Fibroblast of skin of left quadriceps (primary cell): ENCODE measurements around the gene STRA6.
A peak's percentile ranks its signal among the peaks of the same experiment; 100 is the strongest.

Experiments
- DNase-seq, 2 experiments: peaks; one replicate each; pipeline ENCODE4 v3.0.0-alpha.2; 2013; ENCODE audit warnings: low read depth in 2 of 2

Gene STRA6

DNA sequence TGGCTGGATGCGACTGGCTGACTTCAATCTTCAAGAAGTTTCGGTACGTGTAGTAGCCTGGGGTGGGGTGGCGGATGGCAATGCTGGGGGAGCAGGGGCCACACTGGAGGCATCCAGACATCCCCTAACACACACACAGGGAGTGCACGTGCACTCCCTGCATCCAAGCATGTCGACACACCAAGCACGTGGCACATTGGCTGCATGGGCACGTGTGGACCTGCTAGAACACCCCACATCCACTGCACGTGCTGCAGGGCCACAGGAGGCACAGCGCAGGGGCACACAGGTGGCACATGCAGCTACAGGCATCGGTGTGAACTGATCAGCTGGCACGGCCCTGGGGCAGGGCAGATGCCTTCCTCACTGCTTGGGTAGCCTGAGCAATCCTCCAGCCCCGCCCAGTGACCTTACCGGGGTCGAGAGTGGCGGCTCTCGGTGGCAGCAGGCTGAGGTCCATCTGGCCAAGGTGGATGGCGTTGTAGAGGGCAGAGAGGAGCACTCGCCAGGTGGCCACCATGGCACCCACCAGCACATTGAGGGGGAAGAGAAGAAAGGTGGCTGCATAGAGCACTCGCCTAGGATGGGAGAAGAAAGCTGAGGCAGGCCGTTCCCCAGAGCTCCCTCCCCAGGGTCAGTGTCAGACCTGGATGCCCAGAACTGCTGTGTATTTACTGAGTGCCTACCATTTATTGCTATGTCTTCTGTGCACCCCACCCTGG lies 21.5 kb downstream of the STRA6 start:
- no peak for DNase-seq

DNA sequence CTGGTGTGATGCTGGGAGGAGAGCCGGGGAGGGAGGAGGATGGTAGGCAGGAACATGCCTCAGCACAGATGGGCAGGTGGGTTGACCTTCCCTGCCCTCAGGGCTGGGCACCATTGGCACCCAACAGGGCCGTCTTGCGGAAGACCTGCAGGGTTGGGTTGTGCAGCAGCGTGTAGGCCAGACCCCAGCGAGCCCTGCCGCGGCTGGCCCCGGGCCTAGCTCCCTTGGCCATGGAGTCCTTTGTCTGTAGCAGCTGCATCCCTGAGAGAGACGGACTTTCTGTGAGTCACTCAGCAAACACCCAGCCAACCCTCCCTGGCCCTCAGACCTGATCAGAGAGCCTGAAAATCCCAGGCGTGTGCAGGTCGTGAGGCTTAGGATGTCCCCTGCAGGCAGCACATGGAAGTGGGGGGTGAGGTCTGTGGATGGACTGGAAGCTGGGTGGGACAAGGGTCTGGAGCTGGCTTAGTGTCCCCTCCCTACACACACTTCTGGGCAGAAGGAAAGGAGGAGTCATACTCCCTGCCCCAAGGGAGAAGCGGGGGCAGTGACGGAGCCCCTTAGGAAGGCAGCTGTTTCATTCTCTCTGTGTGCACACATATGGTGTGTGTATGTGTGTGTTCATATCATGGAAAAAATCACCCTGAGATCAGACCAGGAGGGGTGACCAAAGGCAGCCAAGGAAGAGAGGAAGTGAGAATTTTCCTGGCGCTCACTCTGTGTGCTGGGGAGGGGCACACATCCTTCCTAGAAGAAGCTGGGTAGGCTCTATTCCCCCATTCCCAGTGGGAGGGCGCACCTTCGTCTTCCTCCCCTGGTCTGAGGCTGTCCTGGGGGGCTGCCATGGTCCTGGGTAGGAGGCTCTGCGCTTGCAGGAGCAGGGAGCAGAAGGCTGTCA lies 22.4 kb downstream of the STRA6 start:
- DNase-seq = peak; percentile 25 to 32

DNA sequence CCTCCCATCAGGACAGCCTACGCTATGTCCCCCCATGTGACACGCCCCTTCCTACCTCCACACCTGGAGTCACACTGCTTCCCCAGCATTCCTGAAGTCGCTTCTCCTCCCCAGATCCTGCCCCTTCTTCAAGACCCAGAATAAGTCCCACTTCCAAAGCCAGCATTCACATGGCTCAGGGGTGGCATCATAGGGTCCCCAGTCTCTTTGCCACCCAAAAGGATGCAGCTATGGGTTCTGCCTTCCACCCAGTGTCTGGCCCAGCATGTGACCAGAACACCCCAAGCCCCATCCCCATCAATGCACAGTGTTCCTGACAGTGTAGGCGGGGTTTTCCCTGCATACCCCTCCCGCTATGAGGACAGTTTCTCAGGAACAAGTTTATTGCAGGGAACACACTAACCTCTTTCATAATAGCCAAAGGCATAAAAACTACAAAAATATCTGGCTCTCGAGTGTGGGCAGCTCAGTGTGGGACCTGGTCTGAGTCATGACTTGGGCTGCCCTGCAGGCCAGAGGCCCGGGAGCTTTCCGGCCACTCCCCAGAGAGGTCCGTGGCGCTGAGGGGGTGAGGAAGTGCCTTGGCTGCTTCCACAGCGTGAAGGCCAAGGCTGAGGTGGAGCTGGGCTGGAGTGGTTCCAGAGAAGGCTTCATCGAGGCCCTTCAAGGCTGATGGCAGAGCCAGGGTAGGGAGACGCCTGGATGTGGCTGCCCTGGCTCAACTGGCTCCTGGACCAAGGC lies 23.3 kb downstream of the STRA6 start:
- DNase-seq = peak; percentile 18 to 21

DNA sequence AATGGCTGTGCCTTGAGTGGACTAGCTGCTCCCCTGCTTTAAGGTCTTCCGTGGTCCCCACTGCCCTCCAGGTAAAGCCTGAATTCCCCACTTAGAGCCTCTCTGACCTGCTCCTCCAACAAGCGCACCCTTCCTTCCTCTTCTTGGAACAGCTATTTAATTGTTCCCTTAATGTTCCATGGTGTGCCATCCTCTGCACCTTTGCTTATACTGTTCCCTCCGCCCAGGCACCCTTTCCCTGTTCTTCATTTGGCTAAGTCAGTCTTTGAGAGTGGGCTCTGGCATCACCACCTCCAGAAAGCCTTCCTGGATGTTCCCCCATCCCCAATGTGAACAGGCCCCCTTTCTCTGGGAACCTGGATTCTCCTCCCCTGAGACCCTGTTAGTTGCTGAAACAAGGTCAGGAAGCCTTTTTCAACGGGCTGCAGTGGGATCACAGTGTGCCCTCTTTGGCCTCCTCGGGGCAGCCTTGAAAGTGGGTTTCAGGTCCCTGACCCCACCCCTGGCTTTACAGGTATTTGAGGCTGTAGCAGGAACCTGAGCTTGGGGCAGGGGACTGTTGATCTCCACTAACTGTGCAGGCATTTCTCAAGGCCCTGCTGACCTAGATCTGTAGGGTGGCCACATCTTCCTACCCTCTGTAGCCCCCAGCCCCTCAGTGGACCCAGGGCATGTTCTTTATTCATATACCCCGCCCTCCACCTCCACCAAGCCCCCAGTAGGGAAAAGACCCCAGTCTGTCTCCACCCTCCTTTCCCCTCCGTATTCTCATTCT lies 24.1 kb downstream of the STRA6 start:
- no peak for DNase-seq

DNA sequence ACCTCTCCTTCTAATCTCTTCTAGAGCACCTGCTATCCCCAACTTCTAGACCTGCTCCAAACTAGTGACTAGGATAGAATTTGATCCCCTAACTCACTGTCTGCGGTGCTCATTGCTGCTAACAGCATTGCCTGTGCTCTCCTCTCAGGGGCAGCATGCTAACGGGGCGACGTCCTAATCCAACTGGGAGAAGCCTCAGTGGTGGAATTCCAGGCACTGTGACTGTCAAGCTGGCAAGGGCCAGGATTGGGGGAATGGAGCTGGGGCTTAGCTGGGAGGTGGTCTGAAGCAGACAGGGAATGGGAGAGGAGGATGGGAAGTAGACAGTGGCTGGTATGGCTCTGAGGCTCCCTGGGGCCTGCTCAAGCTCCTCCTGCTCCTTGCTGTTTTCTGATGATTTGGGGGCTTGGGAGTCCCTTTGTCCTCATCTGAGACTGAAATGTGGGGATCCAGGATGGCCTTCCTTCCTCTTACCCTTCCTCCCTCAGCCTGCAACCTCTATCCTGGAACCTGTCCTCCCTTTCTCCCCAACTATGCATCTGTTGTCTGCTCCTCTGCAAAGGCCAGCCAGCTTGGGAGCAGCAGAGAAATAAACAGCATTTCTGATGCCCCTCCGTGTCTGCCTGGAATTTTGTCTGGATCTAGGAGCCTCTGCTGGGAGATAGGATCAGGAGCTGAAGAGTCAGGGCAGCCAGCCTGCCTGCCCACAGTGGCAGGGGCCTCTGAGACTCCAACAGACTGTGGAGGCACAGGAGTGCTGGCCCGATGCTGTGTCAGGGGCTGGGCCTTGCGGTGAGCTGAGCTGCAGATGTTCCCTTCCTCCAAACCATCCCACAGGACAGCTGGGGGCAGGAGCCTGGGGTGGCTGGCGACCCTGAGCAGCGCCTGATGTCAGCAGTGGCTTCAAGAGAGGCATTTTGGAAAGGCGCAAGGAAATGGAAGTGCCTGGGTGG lies 26.0 kb downstream of the STRA6 start:
- no peak for DNase-seq

DNA sequence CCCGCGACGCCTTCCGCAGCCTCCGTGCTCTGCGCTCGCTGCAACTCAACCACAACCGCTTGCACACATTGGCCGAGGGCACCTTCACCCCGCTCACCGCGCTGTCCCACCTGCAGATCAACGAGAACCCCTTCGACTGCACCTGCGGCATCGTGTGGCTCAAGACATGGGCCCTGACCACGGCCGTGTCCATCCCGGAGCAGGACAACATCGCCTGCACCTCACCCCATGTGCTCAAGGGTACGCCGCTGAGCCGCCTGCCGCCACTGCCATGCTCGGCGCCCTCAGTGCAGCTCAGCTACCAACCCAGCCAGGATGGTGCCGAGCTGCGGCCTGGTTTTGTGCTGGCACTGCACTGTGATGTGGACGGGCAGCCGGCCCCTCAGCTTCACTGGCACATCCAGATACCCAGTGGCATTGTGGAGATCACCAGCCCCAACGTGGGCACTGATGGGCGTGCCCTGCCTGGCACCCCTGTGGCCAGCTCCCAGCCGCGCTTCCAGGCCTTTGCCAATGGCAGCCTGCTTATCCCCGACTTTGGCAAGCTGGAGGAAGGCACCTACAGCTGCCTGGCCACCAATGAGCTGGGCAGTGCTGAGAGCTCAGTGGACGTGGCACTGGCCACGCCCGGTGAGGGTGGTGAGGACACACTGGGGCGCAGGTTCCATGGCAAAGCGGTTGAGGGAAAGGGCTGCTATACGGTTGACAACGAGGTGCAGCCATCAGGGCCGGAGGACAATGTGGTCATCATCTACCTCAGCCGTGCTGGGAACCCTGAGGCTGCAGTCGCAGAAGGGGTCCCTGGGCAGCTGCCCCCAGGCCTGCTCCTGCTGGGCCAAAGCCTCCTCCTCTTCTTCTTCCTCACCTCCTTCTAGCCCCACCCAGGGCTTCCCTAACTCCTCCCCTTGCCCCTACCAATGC lies 27.1 kb downstream of the STRA6 start:
- DNase-seq = no peak

DNA sequence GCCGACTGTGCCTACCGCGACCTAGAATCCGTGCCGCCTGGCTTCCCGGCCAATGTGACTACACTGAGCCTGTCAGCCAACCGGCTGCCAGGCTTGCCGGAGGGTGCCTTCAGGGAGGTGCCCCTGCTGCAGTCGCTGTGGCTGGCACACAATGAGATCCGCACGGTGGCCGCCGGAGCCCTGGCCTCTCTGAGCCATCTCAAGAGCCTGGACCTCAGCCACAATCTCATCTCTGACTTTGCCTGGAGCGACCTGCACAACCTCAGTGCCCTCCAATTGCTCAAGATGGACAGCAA lies 27.7 kb downstream of the STRA6 start:
- no peak for DNase-seq

DNA sequence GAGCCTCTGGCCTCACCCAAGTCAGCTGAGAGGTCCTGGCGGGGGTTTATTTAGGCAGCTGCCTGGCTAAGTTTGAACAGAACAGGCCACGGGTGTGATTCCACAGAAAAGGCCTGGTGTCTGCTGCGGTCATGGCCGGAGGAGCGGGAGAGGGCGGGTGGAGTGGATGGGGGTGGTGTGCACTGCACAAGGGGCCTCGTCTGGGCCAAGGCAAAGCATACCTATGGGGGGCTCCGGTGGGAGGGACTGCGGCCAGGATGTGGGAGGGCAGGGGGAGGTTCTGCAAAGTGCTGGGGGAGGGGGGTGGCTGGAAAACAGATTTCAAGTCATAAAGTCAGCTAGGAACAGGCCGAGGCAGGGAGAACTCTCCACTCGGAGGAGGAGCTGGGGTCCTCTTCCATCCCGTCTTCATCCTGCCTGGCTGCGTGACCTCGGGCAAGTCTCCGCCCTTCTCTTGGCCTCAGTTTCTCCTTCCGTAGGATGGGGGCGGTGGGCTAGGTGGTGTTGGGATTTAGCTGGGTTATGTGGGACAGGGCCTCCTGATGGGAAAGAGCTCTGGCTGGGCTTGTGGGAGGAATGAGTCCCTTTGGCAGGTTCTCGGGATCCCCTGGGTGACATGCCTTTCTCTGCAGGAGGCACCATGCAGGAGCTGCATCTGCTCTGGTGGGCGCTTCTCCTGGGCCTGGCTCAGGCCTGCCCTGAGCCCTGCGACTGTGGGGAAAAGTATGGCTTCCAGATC lies 28.2 kb downstream of the STRA6 start:
- DNase-seq = peak; percentile 31 to 40

DNA sequence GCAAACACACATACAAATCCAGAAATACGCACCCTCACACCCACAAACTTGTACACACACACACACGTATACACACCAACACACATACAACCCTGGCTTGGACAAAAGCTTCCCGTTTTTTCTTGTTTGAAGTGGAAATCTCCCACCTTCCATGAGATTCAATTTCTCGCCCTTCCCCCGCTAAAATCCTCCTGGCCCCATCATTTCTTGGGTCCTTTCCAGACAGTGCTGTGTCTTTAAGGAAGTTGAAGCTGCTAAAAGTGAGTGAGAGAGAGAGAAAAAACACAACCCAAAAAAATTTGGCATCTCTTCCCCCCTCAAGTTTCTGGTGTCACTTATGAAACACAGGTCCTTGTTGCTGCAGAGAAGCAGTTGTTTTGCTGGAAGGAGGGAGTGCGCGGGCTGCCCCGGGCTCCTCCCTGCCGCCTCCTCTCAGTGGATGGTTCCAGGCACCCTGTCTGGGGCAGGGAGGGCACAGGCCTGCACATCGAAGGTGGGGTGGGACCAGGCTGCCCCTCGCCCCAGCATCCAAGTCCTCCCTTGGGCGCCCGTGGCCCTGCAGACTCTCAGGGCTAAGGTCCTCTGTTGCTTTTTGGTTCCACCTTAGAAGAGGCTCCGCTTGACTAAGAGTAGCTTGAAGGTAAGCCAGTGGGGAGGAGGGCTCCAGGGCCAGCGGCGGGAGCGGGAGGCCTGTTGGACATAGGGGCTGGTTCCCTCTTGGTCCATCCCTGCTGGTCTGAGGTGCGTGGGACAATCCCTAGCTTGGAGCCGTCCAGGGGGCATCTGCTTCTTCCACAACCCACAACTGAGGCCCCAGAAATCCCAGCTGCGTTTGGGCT lies 29.0 kb downstream of the STRA6 start, which contains the start of gene ISLR:
ISLR (plus strand) TSS at position 331 of the 839 bp plus-strand sequence. CDS start 1,149 bp downstream, outside the sequence.
- DNase-seq = peak; percentile 65

DNA sequence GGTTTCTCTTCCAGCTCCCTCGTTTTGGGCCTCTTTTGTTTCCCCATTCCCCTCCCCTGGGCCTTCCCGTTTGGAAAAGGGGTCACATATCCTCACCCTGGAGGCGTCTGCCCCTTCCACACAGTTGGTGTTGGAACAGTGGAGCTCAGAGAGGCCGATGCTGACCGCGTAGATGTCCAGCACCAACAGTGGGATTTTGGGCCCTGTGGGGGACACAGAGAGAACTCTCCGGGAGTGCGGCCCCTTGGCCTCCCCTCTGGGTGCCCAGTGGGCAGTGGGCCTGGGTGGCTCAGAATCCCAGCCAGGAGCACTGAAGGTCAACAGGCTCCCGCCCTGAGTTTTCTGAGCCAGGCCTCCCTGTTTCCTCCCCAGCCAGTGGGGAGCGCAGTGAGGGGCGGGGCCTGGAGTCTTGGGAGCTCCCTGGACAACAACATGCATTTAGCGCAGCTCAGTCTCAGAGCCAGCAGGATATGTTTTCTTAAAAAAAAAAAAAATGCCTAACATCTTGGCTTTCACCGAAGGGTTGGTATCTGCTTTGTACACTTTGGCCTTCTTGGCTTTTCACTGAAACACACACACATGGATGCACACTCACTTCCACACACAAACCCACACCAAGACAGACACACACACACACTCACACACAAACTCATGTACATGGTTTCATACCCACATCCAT lies 29.7 kb downstream of the STRA6 start:
- peak; percentile 26 to 45 for DNase-seq

DNA sequence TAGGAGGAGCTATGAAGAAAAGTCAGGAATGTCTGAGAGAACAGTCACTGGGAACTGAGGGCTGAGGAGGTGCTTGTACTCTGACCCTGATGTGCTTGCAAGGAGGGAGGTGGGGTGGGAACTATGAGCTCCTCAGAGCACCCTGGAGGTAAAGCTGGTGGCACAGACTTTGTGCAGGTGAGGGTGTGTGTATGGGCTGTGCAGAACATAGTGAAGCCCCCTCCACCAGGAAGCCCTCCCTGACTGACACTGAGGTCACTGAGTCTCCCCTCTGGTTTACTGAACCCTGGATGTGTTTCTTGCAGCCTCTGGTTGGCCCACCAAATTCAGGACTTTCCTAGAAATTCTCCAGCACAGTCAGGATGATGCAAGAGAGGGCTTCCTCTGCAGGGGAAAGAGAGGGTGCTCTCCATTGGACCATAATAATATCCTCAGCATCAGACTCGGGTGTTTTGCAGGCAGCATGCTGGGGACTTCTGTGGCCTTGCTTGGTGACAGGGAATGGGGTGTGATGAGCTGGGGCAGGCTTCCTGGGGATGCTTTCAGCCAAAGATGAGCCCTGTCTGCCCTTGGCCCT lies 30.5 kb downstream of the STRA6 start:
- DNase-seq = no peak

DNA sequence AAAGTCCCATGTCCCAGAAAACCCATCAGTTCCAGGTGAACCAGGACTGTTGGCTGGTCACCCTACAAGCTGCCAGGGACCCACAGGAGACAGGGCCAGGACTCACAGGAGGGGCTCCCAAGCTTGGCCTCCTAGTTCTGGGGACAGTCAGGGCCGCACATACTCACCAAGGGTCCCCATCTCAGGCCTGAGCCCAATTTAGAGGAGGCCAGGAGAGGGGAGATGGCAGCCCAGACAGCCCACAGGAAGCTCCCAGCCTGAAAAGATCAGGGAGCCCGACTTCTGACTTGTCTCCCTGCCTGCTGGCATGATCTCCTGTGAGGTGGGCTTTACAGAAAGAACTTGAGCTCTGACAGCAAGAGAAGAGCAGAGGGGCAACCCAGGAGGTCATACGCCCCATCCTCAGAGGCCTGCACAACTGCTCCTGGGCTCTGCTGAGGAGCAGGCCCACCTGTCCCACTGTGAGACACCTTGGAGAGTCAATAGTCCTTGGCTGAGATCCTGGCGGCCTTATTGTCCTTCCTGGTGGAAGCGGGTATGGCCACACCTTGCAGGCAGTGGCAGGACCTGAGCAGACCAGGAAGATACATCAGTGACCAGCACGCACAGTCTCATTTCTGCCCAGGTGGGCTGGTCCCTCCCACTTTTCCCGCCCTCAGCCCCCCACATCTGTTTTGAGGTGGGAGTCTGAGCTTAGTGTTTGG lies 31.6 kb downstream of the STRA6 start:
- DNase-seq = no peak

DNA sequence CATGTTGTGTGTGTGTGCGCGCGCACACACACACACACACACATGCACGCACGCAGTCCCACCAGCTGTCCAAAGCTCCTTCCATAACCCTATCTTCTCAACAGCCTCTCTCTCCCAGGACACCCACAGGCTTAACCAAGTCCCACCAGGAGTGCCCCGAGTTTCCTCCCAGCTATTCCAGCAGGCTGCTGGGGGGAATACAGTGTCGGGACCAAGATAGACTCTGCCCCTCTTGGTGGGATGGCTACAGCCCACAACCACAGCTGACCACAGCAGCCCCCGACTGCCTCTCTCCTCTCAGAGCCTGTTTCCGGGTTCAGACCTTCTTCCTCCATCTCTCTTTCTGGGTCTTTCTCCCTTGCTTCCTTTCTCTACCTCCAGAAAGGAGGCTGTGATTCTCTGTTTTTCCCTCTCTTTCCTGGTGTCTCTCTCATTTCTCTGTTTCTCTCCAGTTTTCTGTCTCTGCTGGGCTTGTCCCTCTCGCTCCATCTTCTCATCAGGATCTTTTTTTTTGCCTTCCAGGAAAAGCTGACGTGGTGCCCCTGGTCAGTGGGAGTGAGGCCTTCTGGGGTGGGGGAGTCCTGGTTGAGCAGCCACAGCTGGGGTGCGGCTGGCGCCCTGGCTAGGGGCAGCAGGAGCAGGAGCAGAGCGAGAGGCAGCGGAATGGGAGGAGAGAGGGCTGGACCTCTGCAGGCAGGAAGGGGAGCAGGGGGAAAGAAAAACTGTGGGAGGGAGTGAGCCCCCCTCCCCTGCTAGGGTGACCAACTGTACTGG lies 32.3 kb downstream of the STRA6 start:
- no peak for DNase-seq

DNA sequence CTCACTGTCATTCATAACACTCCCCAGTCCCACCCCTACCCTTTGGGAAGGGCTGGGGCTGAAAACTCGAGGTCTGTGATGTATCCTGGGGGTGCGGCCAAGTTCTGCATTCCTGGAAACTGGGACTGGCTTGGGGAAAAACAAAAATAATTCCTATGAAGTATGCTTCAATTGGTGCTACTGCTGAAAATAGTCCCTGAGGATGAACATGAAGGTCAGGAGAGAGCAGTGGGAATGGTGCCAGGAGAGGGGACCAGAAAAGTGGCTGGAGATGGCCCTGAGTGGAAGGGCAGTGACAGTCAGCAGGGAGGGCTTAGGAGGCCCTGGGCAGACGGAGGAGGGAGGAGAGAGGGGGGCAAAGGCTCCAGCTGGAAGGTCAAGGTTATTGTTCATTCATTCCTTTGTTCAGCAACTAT lies 33.9 kb downstream of the STRA6 start:
- DNase-seq = no peak

DNA sequence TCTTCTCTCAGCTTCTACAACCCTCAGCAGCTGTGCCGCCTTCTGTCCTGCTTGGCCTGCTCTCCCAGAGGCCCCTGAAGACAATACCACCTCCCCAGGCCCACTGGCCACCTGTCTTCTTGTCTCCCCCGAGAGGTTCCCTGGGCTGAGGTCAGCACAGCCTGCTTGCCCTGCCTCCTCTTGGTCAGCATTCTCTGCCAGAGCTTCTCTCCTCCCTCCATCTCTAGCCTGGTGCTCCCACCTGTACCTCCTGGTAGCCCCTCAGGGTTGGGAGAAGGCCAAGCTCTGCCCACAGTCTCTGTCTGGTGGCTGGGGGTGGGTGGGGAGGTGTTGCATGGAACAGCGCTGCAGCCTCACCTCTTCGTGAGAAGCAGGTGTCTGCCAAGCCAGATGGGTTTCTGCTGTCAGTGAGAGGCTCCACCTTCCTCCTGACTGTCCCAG lies 34.7 kb downstream of the STRA6 start:
- DNase-seq = no peak
